Calu3 (cell line): ENCODE results near the gene DOHH. TPM values are rescaled to one million over a fixed set of nuclear protein-coding genes. Genes with fewer than 3 reads are reported as not detected.

Experiments used
- BruUV-seq: library from RNA; stranded (reverse); fragments of 400-500 nt; replicated peaks from 2 replicates; lab custom pipeline; 2021; lab: Mats Ljungman, UMichigan
- CTCF ChIA-PET: fragments of 300-600 bp; sonication (Branson Sonifier 250); formaldehyde crosslinking; loops from one replicate; lab custom pipeline; 2022; ENCODE audit warnings: antibody characterized with exemption; lab: Charles Lee
- DNase-seq: peaks from one replicate; pipeline ENCODE4 v3.0.0; 2022
- H3K27ac Mint-ChIP-seq: one replicate; pipeline ENCODE4 v1.8.0; 2022; ENCODE audit warnings: mixed read lengths; ENCODE audit not compliant: unreplicated experiment
- H3K27me3 Mint-ChIP-seq: one replicate; pipeline ENCODE4 v1.8.0; 2022; ENCODE audit warnings: mixed read lengths; ENCODE audit not compliant: unreplicated experiment
- H3K36me3 Mint-ChIP-seq: one replicate; pipeline ENCODE4 v1.8.0; 2022; ENCODE audit warnings: mild to moderate bottlenecking, moderate library complexity, mixed read lengths; ENCODE audit not compliant: insufficient read depth, unreplicated experiment
- H3K4me1 Mint-ChIP-seq: one replicate; pipeline ENCODE4 v1.8.0; 2022; ENCODE audit warnings: mild to moderate bottlenecking, low read depth, mixed read lengths; ENCODE audit not compliant: unreplicated experiment
- H3K4me3 Mint-ChIP-seq: one replicate; pipeline ENCODE4 v1.8.0; 2022; ENCODE audit warnings: mild to moderate bottlenecking, low read depth, moderate library complexity, mixed read lengths; ENCODE audit not compliant: unreplicated experiment
- H3K9me3 Mint-ChIP-seq: one replicate; pipeline ENCODE4 v1.8.0; 2022; ENCODE audit warnings: low read depth, mixed read lengths; ENCODE audit not compliant: unreplicated experiment
- intact Hi-C: fragments of 100-400 bp; cut with micrococcal nuclease; formaldehyde crosslinking; loops from one replicate; pipeline ENCODE4 v1.10.0; 2022; ENCODE audit not compliant: unreplicated experiment
- total RNA-seq: library from RNA; stranded (reverse); gene quantifications from 2 replicates; pipeline ENCODE4 v1.2.3, GENCODE V29; 2022
- TF ChIP-seq, protein P1 (sequence below): fragments of 200-600 bp; IDR thresholded peaks from one replicate; pipeline ENCODE4 v1.8.0; 2022; ENCODE audit warnings: antibody characterized with exemption; ENCODE audit not compliant: unreplicated experiment

The DOHH gene
- total RNA-seq, 1 experiment from 2014 or later, result 11.6 TPM

GRCh38 chr19:3442487-3443071 lies 57.9 kb downstream of the DOHH start:
- TF ChIP-seq, protein P1, sequence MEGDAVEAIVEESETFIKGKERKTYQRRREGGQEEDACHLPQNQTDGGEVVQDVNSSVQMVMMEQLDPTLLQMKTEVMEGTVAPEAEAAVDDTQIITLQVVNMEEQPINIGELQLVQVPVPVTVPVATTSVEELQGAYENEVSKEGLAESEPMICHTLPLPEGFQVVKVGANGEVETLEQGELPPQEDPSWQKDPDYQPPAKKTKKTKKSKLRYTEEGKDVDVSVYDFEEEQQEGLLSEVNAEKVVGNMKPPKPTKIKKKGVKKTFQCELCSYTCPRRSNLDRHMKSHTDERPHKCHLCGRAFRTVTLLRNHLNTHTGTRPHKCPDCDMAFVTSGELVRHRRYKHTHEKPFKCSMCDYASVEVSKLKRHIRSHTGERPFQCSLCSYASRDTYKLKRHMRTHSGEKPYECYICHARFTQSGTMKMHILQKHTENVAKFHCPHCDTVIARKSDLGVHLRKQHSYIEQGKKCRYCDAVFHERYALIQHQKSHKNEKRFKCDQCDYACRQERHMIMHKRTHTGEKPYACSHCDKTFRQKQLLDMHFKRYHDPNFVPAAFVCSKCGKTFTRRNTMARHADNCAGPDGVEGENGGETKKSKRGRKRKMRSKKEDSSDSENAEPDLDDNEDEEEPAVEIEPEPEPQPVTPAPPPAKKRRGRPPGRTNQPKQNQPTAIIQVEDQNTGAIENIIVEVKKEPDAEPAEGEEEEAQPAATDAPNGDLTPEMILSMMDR, result no peak
- CTCF ChIA-PET, result interaction anchor here (0.7 kb wide), 1 partner anchor 17 kb away, joined by 4 read pairs; no protein-coding TSS in a partner anchor
- DNase-seq, result no peak
- intact Hi-C loops, result no loop called here
- no TSS peak for BruUV-seq
- H3K36me3 Mint-ChIP-seq, result peaks cover 5% of the 10 kb centered on the region
- no peak overlapping the region for H3K4me3 Mint-ChIP-seq
- H3K9me3 Mint-ChIP-seq, result no peaks in the 10 kb centered on the region
- H3K27ac Mint-ChIP-seq, result no peak overlapping the region
- H3K4me1 Mint-ChIP-seq, result no peaks in the 10 kb centered on the region
- H3K27me3 Mint-ChIP-seq, result no peaks in the 10 kb centered on the region

GRCh38 chr19:3441986-3442329 lies 58.5 kb downstream of the DOHH start:
- Mint-ChIP-seq H3K4me3 (no peak overlapping the region), H3K36me3 (peaks cover 5% of the 10 kb centered on the region), H3K27ac (no peak overlapping the region), H3K9me3 (no peaks in the 10 kb centered on the region), H3K27me3 (no peaks in the 10 kb centered on the region), H3K4me1 (no peaks in the 10 kb centered on the region)
- intact Hi-C loops, result no loop called here
- CTCF ChIA-PET, result no interaction called here
- BruUV-seq, result no TSS peak
- DNase-seq, result no peak
- TF ChIP-seq, protein P1, result no peak

DNA sequence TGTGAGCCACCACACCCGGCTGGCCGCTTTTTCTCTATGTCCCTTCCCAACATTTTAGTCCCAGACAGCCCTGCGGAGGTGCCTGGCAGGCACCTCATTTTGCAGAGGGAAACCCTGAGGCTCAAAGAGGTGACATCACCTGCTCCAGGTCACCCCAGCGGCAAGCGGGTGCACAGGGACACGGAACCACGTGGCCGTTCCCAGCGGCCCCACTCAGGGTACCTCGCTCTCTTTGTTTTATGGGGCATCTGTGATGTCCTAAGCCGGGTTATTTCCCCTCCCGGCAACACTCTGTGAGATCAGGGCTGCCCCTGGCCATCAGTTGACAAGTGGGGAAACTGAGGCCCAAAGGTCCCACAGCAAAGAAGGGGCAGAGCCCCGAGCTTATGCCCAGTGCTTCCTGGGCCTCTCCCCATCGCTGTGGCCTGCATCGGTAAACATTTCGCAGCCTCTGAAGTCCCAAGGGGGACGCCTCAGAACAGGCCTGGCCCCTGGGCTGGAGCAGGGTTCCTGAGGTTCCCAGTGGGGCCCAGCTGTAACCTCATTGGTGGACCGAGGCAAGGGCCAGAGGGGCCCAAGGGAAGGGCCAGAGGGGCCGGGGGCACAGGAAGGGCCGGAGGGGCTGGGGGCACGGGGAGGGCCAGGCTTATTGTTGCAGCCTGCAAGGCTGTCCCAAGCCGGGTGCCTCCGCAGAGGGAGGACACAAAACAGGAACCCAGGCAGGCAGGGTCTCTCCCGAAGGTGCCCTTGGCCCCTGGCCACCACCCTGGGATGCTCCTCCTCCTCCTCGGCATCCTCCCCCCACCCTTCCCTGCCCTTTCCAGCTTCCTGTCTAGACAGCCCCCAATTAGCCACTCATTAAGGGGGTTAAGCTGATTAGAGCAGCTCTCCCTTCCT lies 59.1 kb downstream of the DOHH start:
- Mint-ChIP-seq H3K4me1 (no peaks in the 10 kb centered on the region), H3K27me3 (no peaks in the 10 kb centered on the region), H3K27ac (no peak overlapping the region), H3K9me3 (no peaks in the 10 kb centered on the region), H3K36me3 (peaks cover 5% of the 10 kb centered on the region), H3K4me3 (no peak overlapping the region)
- intact Hi-C loops, result no loop called here
- BruUV-seq, result no TSS peak
- DNase-seq, result no peak
- CTCF ChIA-PET, result no interaction called here
- TF ChIP-seq, protein P1, result no peak

Other genes with a start within 250 kb of the DOHH start
- 56.3 and 60.5 TPM in 2 replicates for gene NFIC, start 134.1 kb downstream of the DOHH start, total RNA-seq
- 1.5 and 6.3 TPM in 2 replicates for gene SMIM24, start 20.1 kb downstream of the DOHH start, total RNA-seq
- gene SMIM44, start 17.2 kb downstream of the DOHH start, total RNA-seq, result not detected in 2 replicates
- 33.1 and 34.5 TPM in 2 replicates for gene FZR1, start 5.6 kb upstream of the DOHH start, total RNA-seq
- 1.4 and 2.7 TPM in 2 replicates for gene TEKTIP1, start 38.5 kb upstream of the DOHH start, total RNA-seq
- 95.2 and 105 TPM in 2 replicates for gene MFSD12, start 56.9 kb upstream of the DOHH start, total RNA-seq
- 58.1 and 58.4 TPM in 2 replicates for gene HMG20B, start 72.3 kb upstream of the DOHH start, total RNA-seq
- gene GIPC3, start 84.8 kb upstream of the DOHH start, total RNA-seq, result not detected in 2 replicates
- 0.20 and 0.24 TPM in 2 replicates for gene TBXA2R, start 106.2 kb upstream of the DOHH start, total RNA-seq
- 20.2 and 21.4 TPM in 2 replicates for gene CACTIN, start 126.1 kb upstream of the DOHH start, total RNA-seq
- 23.6 and 26.3 TPM in 2 replicates for gene PIP5K1C, start 199.8 kb upstream of the DOHH start, total RNA-seq
- 84.8 and 111 TPM in 2 replicates for gene TJP3, start 207.7 kb upstream of the DOHH start, total RNA-seq